Measurements from ENCODE around the gene ZNF76. TPM values are rescaled to one million over a fixed set of nuclear protein-coding genes. Genes with fewer than 3 reads are reported as not detected.

The ZNF76 gene
- polyA plus RNA-seq, 1 of the 3 experiments (the other 2 are of a cell fraction) = 19.7 TPM

GRCh38 chr6:35312807-35313206 lies 53.3 kb downstream of the ZNF76 start:
- POLR2A ChIA-PET = interaction anchor here (0.9 kb wide), 1 partner anchor 17 kb away, joined by 3 read pairs; no protein-coding TSS in a partner anchor
- Histone ChIP-seq H3F3A (replicated peaks; ENCODE audit: insufficient read depth) (no peaks in the 10 kb centered on the region), H3K4me1 (ENCODE audit: control insufficient read depth in 1 of 2, insufficient read depth in 2 of 2, low read depth in 1 of 2, low read length in 1 of 2) (peaks cover 0 to 5% of the 10 kb centered on the region in 2 experiments; a peak in 1 of 4 replicates), H3K4me2 (no peak overlapping the region), H3K36me3 (replicated peaks in 1 of 2; ENCODE audit: control insufficient read depth in 1 of 2, insufficient read depth in 2 of 2, low read length in 1 of 2) (no peaks in the 10 kb centered on the region), H3K27ac (ENCODE audit: low read depth in 2 of 2, low read length in 1 of 2) (no peak overlapping the region), H4K20me1 (ENCODE audit: insufficient read depth) (no peaks in the 10 kb centered on the region), H3K27me3 (ENCODE audit: insufficient read depth) (peaks cover 10% of the 10 kb centered on the region; the same call in 1 of the 2 replicates), H3K4me3 (ENCODE audit: low read depth in 2 of 2, low read length in 1 of 2) (no peak overlapping the region), H3K9me3 (no peaks in the 10 kb centered on the region), H3K79me2 (ENCODE audit: insufficient read depth) (no peaks in the 10 kb centered on the region), H3K9ac (no peak overlapping the region), H2AFZ (ENCODE audit: low read depth) (no peak overlapping the region), H3K9me2 (no peaks in the 10 kb centered on the region)
- 53% methylated on average over 2 of the region's 2 CpGs for WGBS (ENCODE audit: low lambda C conversion rate)
- TF ChIP-seq MAX (IDR thresholded peaks at IDR 0.05; ENCODE audit: low read depth) = no peak
- TF ChIP-seq GABPA (IDR thresholded peaks at IDR 0.05; ENCODE audit: low read depth) = no peak
- TF ChIP-seq ZBTB33 (IDR thresholded peaks at IDR 0.05; ENCODE audit: borderline replicate concordance, low read depth) = no peak
- no peak for TF ChIP-seq SMC3 (IDR thresholded peaks at IDR 0.05; ENCODE audit: low read depth, low read length)
- TF ChIP-seq REST (IDR thresholded peaks at IDR 0.05; ENCODE audit: low read depth, low read length) = no peak
- TF ChIP-seq TEAD4 (IDR thresholded peaks at IDR 0.05; ENCODE audit: borderline replicate concordance, insufficient read depth) = no peak
- no peak for TF ChIP-seq USF1 (IDR thresholded peaks at IDR 0.05; ENCODE audit: borderline replicate concordance, low read depth)
- TF ChIP-seq IRF3 (IDR thresholded peaks at IDR 0.05; ENCODE audit: low read depth, low read length) = no peak
- no peak for TF ChIP-seq CHD2 (IDR thresholded peaks at IDR 0.05; ENCODE audit: low read length, partially characterized antibody)
- no peak for TF ChIP-seq ELF1 (IDR thresholded peaks at IDR 0.05)
- TF ChIP-seq NRF1 (IDR thresholded peaks at IDR 0.05; ENCODE audit: low read depth, low read length) = no peak
- TF ChIP-seq EZH2phosphoT487 (IDR thresholded peaks at IDR 0.05; ENCODE audit: borderline replicate concordance, low read depth) = no peak
- TF ChIP-seq FOSL2 (IDR thresholded peaks at IDR 0.05; ENCODE audit: borderline replicate concordance, low read depth) = no peak
- CTCF ChIA-PET = interaction anchor here (1.5 kb wide), 1 partner anchor 14 kb away, joined by 6 read pairs; no protein-coding TSS in a partner anchor
- DNase-seq = no peak

Measured in SK-N-SH (cell line).